Endothelial cell of umbilical vein (primary cell): Measurements from ENCODE around the gene PROCA1.

ENCODE experiments used
- CTCF ChIP-seq, 2 donors: IDR thresholded peaks; 1 replicate in 1 of 2; 2 replicates in 1 of 2; pipeline ENCODE4 v1.5.1; 2011; ENCODE audit warnings: low read length in 2 of 2, mild to moderate bottlenecking in 2 of 2, moderate library complexity in 2 of 2, control low read depth in 1 of 2, inconsistent platforms in 1 of 2, low read depth in 1 of 2; ENCODE audit not compliant: insufficient read depth in 1 of 2; ENCODE audit errors: extremely low read depth in 1 of 2
- EZH2 ChIP-seq: IDR thresholded peaks from 2 replicates; pipeline ENCODE4 v1.6.1; 2012; ENCODE audit warnings: borderline replicate concordance, low read depth, mild to moderate bottlenecking, moderate library complexity, low read length, inconsistent platforms; ENCODE audit not compliant: severe bottlenecking
- FOS ChIP-seq: IDR thresholded peaks from 2 replicates; pipeline ENCODE4 v1.6.1; 2011; ENCODE audit warnings: mild to moderate bottlenecking, low read length, moderate library complexity, borderline replicate concordance; ENCODE audit not compliant: insufficient read depth
- JUN ChIP-seq: IDR thresholded peaks from 2 replicates; pipeline ENCODE4 v1.6.1; 2011; ENCODE audit warnings: borderline replicate concordance, low read depth; ENCODE audit not compliant: insufficient read length, insufficient read depth
- MAX ChIP-seq: IDR thresholded peaks from 2 replicates; pipeline ENCODE4 v1.6.1; 2011; ENCODE audit not compliant: insufficient read depth, insufficient read length
- POLR2A ChIP-seq: IDR thresholded peaks from 2 replicates; pipeline ENCODE4 v1.6.1; 2012; ENCODE audit warnings: low read depth, mild to moderate bottlenecking, control low read depth, low read length
- POLR2AphosphoS5 ChIP-seq: IDR thresholded peaks from 2 replicates; pipeline ENCODE4 v1.6.1; 2012; ENCODE audit warnings: low read depth, mild to moderate bottlenecking, control low read depth, low read length, moderate library complexity; ENCODE audit not compliant: insufficient read depth

- TF ChIP-seq EZH2 (no peak), CTCF (IDR thresholded peaks at IDR 0.05; ENCODE audit: extremely low read depth in 1 of 2, insufficient read depth in 1 of 2, low read depth in 1 of 2, low read length in 2 of 2) (no peak), JUN (no peak), POLR2AphosphoS5 (no peak), MAX (no peak), POLR2A (no peak), FOS (no peak)
Measured at GRCh38 chr17:28702026-28702751, 9.5 kb downstream of the PROCA1 start.
